K562 (cell line): ENCODE data around the gene BGN. TPM values are rescaled to one million over a fixed set of nuclear protein-coding genes. Genes with fewer than 3 reads are reported as not detected.

ENCODE experiments used
- ELF1 ChIP-seq: fragments of 200-800 bp; sonication (Bioruptor generic); IDR thresholded peaks from 2 replicates; pipeline ENCODE4 v1.6.1; 2016; ENCODE audit warnings: missing genetic modification characterization, missing compliant biosample characterization
- ZNF311 ChIP-seq: fragments of 250-450 bp; sonication (Bioruptor Pico); IDR thresholded peaks from 2 replicates; pipeline ENCODE4 v1.4.0; 2020; ENCODE audit warnings: mild to moderate bottlenecking, moderate library complexity
- polyA plus RNA-seq, 8 experiments: library from polyadenylated mRNA; depleted of rRNA in 4 of 8; stranded (reverse) in 5 of 8; unstranded in 3 of 8; fragments of >200 nt; fragmentation: Nextera tagmentation in 2 of 8; fragmentation: Illumina TruSeq in 1 of 8; extraction: Ambion mirVana in 2 of 8; extraction: Trizol in 1 of 8; gene quantifications; 2 replicates each; pipeline versions ENCODE4 v1.2.1 to v1.2.3, GENCODE V29; 2011 to 2014; ENCODE audit warnings: inconsistent platforms in 1 of 8, missing spikeins in 1 of 8
- total RNA-seq, 7 experiments: library from RNA; depleted of rRNA in 6 of 7; stranded (reverse); fragments of >200 nt in 6 of 7; fragmentation: Illumina TruSeq in 2 of 7; extraction: Trizol in 2 of 7; gene quantifications; 2 replicates each; pipeline versions ENCODE4 v1.2.1 to v1.2.3, GENCODE V29; 2011 to 2021; ENCODE audit warnings: low replicate concordance in 1 of 7
- TF ChIP-seq, protein P1 (sequence below): fragments of 450-650 bp; IDR thresholded peaks from 2 replicates; pipeline ENCODE4 v1.6.1; 2016; ENCODE audit warnings: mild to moderate bottlenecking
- TF ChIP-seq, protein P2 (sequence below): IDR thresholded peaks from 3 replicates; pipeline ENCODE4 v1.6.1; 2011; ENCODE audit warnings: borderline replicate concordance, mild to moderate bottlenecking, moderate library complexity; ENCODE audit not compliant: insufficient read length; ENCODE audit errors: extremely low read depth

Gene BGN
- total and polyA plus RNA-seq, 9 of the 15 experiments (the other 6 are each of a cell fraction or from before 2014, with no cell fraction given): 0.11 TPM; not detected in 8

DNA sequence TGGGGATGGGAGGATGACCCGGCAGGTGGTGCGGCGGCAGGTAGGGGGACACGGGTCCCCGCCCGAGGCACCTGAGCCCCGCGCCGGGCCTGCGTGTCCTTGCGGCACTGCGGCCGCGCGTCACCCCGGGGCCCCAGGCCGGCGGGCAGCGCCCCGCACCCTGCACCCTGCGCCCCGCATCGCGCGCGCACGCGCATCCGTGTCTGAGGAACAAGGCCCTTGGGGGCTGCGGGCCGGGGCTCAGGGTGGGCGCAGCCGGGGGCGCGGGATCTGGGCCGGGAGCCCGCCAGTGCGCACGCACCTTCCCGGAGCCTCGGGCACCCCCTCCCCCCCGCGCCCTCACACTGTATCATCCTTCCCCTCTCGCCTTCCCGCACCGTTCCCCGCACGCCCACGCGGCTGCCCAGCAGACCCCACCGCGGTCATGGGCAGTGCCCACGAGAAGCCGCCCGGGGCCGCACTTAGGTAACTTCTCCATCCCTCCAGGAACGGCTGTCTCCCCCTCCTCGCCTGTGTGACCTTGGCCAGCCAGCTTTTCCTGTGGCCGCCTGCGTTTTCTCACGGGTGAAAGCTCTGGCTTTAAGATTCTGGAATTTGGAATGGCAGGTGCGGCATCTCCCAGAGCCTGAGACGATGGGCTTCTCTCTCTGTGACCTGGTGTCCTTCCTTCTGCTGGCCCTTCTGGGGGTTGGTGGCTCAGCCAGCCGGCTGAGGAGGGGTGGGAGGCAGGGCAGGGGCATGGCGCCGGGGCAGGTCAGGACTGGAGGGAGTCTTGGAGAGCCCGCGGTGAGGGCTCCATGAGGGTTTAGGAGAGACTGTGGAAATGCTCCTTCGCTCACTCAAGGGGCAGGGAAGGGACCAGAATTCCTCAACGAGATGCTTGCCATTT lies 23.4 kb downstream of the BGN start (continued):
- TF ChIP-seq, protein P1, sequence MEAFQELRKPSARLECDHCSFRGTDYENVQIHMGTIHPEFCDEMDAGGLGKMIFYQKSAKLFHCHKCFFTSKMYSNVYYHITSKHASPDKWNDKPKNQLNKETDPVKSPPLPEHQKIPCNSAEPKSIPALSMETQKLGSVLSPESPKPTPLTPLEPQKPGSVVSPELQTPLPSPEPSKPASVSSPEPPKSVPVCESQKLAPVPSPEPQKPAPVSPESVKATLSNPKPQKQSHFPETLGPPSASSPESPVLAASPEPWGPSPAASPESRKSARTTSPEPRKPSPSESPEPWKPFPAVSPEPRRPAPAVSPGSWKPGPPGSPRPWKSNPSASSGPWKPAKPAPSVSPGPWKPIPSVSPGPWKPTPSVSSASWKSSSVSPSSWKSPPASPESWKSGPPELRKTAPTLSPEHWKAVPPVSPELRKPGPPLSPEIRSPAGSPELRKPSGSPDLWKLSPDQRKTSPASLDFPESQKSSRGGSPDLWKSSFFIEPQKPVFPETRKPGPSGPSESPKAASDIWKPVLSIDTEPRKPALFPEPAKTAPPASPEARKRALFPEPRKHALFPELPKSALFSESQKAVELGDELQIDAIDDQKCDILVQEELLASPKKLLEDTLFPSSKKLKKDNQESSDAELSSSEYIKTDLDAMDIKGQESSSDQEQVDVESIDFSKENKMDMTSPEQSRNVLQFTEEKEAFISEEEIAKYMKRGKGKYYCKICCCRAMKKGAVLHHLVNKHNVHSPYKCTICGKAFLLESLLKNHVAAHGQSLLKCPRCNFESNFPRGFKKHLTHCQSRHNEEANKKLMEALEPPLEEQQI: no peak
- no peak for TF ChIP-seq ELF1
- no peak for TF ChIP-seq ZNF311 (CRISPR knock-in tag)
- TF ChIP-seq, protein P2, sequence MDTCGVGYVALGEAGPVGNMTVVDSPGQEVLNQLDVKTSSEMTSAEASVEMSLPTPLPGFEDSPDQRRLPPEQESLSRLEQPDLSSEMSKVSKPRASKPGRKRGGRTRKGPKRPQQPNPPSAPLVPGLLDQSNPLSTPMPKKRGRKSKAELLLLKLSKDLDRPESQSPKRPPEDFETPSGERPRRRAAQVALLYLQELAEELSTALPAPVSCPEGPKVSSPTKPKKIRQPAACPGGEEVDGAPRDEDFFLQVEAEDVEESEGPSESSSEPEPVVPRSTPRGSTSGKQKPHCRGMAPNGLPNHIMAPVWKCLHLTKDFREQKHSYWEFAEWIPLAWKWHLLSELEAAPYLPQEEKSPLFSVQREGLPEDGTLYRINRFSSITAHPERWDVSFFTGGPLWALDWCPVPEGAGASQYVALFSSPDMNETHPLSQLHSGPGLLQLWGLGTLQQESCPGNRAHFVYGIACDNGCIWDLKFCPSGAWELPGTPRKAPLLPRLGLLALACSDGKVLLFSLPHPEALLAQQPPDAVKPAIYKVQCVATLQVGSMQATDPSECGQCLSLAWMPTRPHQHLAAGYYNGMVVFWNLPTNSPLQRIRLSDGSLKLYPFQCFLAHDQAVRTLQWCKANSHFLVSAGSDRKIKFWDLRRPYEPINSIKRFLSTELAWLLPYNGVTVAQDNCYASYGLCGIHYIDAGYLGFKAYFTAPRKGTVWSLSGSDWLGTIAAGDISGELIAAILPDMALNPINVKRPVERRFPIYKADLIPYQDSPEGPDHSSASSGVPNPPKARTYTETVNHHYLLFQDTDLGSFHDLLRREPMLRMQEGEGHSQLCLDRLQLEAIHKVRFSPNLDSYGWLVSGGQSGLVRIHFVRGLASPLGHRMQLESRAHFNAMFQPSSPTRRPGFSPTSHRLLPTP: no peak
